K562 (cell line): ENCODE data around the gene DMXL1. TPM values are rescaled to one million over a fixed set of nuclear protein-coding genes. Genes with fewer than 3 reads are reported as not detected.
A peak's percentile ranks its signal among the peaks of the same experiment; 100 is the strongest.

ENCODE experiments used
- CTCF ChIP-seq, 3 experiments: IDR thresholded peaks in 2 of 3; conservative IDR thresholded peaks in 1 of 3; 2 replicates each; pipeline ENCODE4 v1.5.1; 2011 to 2012; ENCODE audit warnings: low read length in 3 of 3, mild to moderate bottlenecking in 3 of 3, control low read depth in 2 of 3, improper control_type of control experiment in 1 of 3, inconsistent platforms in 1 of 3, low read depth in 1 of 3, mixed read lengths in 1 of 3, moderate library complexity in 1 of 3; ENCODE audit not compliant: insufficient read depth in 2 of 3
- GATAD2A ChIP-seq: fragments of 450-650 bp; IDR thresholded peaks from 2 replicates; pipeline ENCODE4 v1.6.1; 2017
- HDAC3 ChIP-seq: fragments of 450-650 bp; IDR thresholded peaks from 2 replicates; pipeline ENCODE4 v1.6.1; 2018; ENCODE audit warnings: borderline replicate concordance, mild to moderate bottlenecking, moderate library complexity; ENCODE audit not compliant: partially characterized antibody
- HDAC6 ChIP-seq: IDR thresholded peaks from 2 replicates; pipeline ENCODE4 v1.6.1; 2012; ENCODE audit warnings: low read depth, mild to moderate bottlenecking, control low read depth, inconsistent platforms, low read length, moderate library complexity
- HMGN3 ChIP-seq: IDR thresholded peaks from 2 replicates; pipeline ENCODE4 v1.6.1; 2011; ENCODE audit warnings: borderline replicate concordance, low read depth, mild to moderate bottlenecking, mixed read lengths, low read length; ENCODE audit not compliant: insufficient read length; ENCODE audit errors: extremely low read depth
- JUNB ChIP-seq: fragments of 450-650 bp; formaldehyde crosslinking; conservative IDR thresholded peaks from 2 replicates; pipeline ENCODE4 v1.4.0; 2020; ENCODE audit warnings: mild to moderate bottlenecking
- KLF6 ChIP-seq: fragments of 250-450 bp; sonication (Bioruptor Pico); IDR thresholded peaks from 2 replicates; pipeline ENCODE4 v1.4.0; 2020; ENCODE audit warnings: mild to moderate bottlenecking, moderate library complexity, borderline replicate concordance
- NUFIP1 ChIP-seq: fragments of 450-650 bp; IDR thresholded peaks from 2 replicates; pipeline ENCODE4 v1.6.1; 2018; ENCODE audit not compliant: partially characterized antibody
- PREB ChIP-seq: sonication (generic); formaldehyde crosslinking; IDR thresholded peaks from 2 replicates; pipeline ENCODE4 v1.8.1; 2023; ENCODE audit warnings: mild to moderate bottlenecking, missing genetic modification reagents
- SMARCE1 ChIP-seq: fragments of 450-650 bp; IDR thresholded peaks from 2 replicates; pipeline ENCODE4 v1.7.1; 2016; ENCODE audit warnings: mild to moderate bottlenecking
- TRIM28 ChIP-seq: fragments of 450-650 bp; IDR thresholded peaks from 2 replicates; pipeline ENCODE4 v1.6.1; 2017
- ZBTB1 ChIP-seq: sonication (generic); formaldehyde crosslinking; IDR thresholded peaks from 2 replicates; pipeline ENCODE4 v1.8.1; 2023; ENCODE audit warnings: missing genetic modification reagents, low read depth, mild to moderate bottlenecking, borderline replicate concordance
- ZNF23 ChIP-seq: fragments of 250-450 bp; sonication (Bioruptor Pico); IDR thresholded peaks from 2 replicates; pipeline ENCODE4 v1.4.0; 2020; ENCODE audit warnings: mild to moderate bottlenecking
- ZNF316 ChIP-seq: fragments of 450-650 bp; IDR thresholded peaks from 2 replicates; pipeline ENCODE4 v1.6.1; 2016
- ZNF318 ChIP-seq, 2 experiments: fragments of 450-650 bp; IDR thresholded peaks; 2 replicates each; pipeline ENCODE4 v1.6.1; 2016; ENCODE audit warnings: mild to moderate bottlenecking in 2 of 2, borderline replicate concordance in 1 of 2, low read depth in 1 of 2, moderate library complexity in 1 of 2
- ZNF75A ChIP-seq: fragments of 450-650 bp; formaldehyde crosslinking; IDR thresholded peaks from 2 replicates; pipeline ENCODE4 v1.4.0; 2020; ENCODE audit warnings: mild to moderate bottlenecking
- ZZZ3 ChIP-seq: fragments of 450-650 bp; IDR thresholded peaks from 2 replicates; pipeline ENCODE4 v1.6.1; 2016; ENCODE audit warnings: antibody characterized with exemption, mild to moderate bottlenecking, moderate library complexity
- polyA plus RNA-seq, 8 experiments: library from polyadenylated mRNA; depleted of rRNA in 4 of 8; stranded (reverse) in 5 of 8; unstranded in 3 of 8; fragments of >200 nt; fragmentation: Nextera tagmentation in 2 of 8; fragmentation: Illumina TruSeq in 1 of 8; extraction: Ambion mirVana in 2 of 8; extraction: Trizol in 1 of 8; gene quantifications; 2 replicates each; pipeline versions ENCODE4 v1.2.1 to v1.2.3, GENCODE V29; 2011 to 2014; ENCODE audit warnings: inconsistent platforms in 1 of 8, missing spikeins in 1 of 8
- total RNA-seq, 7 experiments: library from RNA; depleted of rRNA in 6 of 7; stranded (reverse); fragments of >200 nt in 6 of 7; fragmentation: Illumina TruSeq in 2 of 7; extraction: Trizol in 2 of 7; gene quantifications; 2 replicates each; pipeline versions ENCODE4 v1.2.1 to v1.2.3, GENCODE V29; 2011 to 2021; ENCODE audit warnings: low replicate concordance in 1 of 7

DMXL1 gene
- total and polyA plus RNA-seq, 9 of the 15 experiments (the other 6 are each of a cell fraction or from before 2014, with no cell fraction given): 8.3 to 40.3 (median 30.6) TPM

- TF ChIP-seq ZNF318 (IDR thresholded peaks at IDR 0.05; ENCODE audit: borderline replicate concordance in 1 of 2, low read depth in 1 of 2): no peak
- no peak for TF ChIP-seq ZNF23
- 0 out of 2 replicates have a peak, but pooled peaks have one; percentile 32 for TF ChIP-seq TRIM28
- no peak for TF ChIP-seq NUFIP1
- TF ChIP-seq HDAC3: no peak
- no peak for TF ChIP-seq ZNF316
- TF ChIP-seq GATAD2A: no peak
- no peak for TF ChIP-seq PREB (CRISPR knock-in tag)
- no peak for TF ChIP-seq HMGN3
- TF ChIP-seq CTCF (IDR thresholded peaks at IDR 0.05 in 2 of 3, conservative IDR thresholded peaks at IDR 0.05 in 1 of 3; ENCODE audit: insufficient read depth in 2 of 3, low read depth in 1 of 3, low read length in 3 of 3): peak; percentile 22 to 32 (median 28); a peak in 1 of 6 replicates
- TF ChIP-seq HDAC6: no peak
- no peak for TF ChIP-seq JUNB
- 0 out of 2 replicates have a peak, but pooled peaks have one; percentile 39 for TF ChIP-seq ZNF75A (CRISPR knock-in tag)
- no peak for TF ChIP-seq KLF6 (CRISPR knock-in tag)
- TF ChIP-seq ZBTB1 (CRISPR knock-in tag): no peak
- TF ChIP-seq SMARCE1: no peak
- TF ChIP-seq ZZZ3: no peak
These were observed 184.9 kb downstream of the DMXL1 start (continued) for GRCh38 chr5:119255571-119256356.
